ENCODE measurements around the gene GTSF1L. TPM values are rescaled to one million over a fixed set of nuclear protein-coding genes. Genes with fewer than 3 reads are reported as not detected.

Gene GTSF1L
- polyA plus RNA-seq, 2 of the 4 experiments (the other 2 are of a cell fraction), result not detected

GRCh38 chr20:43739148-43739749 is 12.4 kb upstream of the GTSF1L start:
- Histone ChIP-seq H3K9me3 (no peaks in the 10 kb centered on the region), H3K4me1 (no peaks in the 10 kb centered on the region), H3K4me2 (no peak overlapping the region), H3K4me3 (no peak overlapping the region), H3K27ac (no peak overlapping the region)
- CTCF ChIA-PET, result interaction anchor here (0.6 to 1.8 kb wide), 3 partner anchors 11 to 341 kb away, joined by 3 to 9 read pairs (median 5); no protein-coding TSS in a partner anchor
- FAIRE-seq, result no peak
- POLR2A ChIA-PET, result no interaction called here
- DNase-seq (ENCODE audit: low read depth in 1 of 2, low spot score in 1 of 2), result no peak
- no peak; a peak in 1 of 6 replicates for ATAC-seq
- no peak for TF ChIP-seq MAZ (IDR thresholded peaks at IDR 0.05; ENCODE audit: borderline replicate concordance, low read depth, low read length)
- TF ChIP-seq EP300 (IDR thresholded peaks at IDR 0.05), result no peak
- no peak for TF ChIP-seq JUN (IDR thresholded peaks at IDR 0.05)
- TF ChIP-seq, protein P1, sequence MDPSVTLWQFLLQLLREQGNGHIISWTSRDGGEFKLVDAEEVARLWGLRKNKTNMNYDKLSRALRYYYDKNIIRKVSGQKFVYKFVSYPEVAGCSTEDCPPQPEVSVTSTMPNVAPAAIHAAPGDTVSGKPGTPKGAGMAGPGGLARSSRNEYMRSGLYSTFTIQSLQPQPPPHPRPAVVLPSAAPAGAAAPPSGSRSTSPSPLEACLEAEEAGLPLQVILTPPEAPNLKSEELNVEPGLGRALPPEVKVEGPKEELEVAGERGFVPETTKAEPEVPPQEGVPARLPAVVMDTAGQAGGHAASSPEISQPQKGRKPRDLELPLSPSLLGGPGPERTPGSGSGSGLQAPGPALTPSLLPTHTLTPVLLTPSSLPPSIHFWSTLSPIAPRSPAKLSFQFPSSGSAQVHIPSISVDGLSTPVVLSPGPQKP (IDR thresholded peaks at IDR 0.05; ENCODE audit: low read depth, low read length), result no peak
- TF ChIP-seq HEYL (CRISPR knock-in tag; IDR thresholded peaks at IDR 0.05), result no peak
- TF ChIP-seq CHD4 (IDR thresholded peaks at IDR 0.05; ENCODE audit: borderline replicate concordance), result no peak
- no peak for TF ChIP-seq ATOH8 (CRISPR knock-in tag; IDR thresholded peaks at IDR 0.05; ENCODE audit: low read depth)
- TF ChIP-seq KDM1A (IDR thresholded peaks at IDR 0.05; ENCODE audit: low read depth), result no peak
- 78% methylated on average over 9 of the region's 9 CpGs for WGBS (ENCODE audit: missing lambda C conversion rate)

DNA sequence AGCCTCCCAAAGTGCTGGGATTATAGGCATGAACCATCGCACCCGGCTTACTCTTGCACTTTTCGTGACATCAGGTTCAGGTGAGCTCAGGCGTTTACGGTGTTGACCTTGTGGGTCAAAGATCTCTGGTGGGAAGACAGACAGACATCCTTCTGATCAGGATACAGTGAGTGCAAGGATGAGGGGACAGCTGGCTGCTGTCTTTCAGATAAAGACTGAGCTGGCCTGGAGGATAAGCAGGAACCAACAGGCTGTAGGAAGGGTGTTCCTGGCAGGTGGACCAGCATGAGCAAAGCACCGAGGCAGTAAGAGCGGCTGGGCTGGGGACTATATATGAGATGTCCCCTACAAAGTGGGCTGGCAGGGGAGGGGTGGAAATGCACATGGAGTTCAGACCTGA is 11.1 kb upstream of the GTSF1L start:
- no peak for TF ChIP-seq ATOH8 (CRISPR knock-in tag; IDR thresholded peaks at IDR 0.05; ENCODE audit: low read depth)
- no peak for TF ChIP-seq NR3C1 (IDR thresholded peaks at IDR 0.05)
- no peak for TF ChIP-seq KDM1A (IDR thresholded peaks at IDR 0.05; ENCODE audit: low read depth)
- no peak for TF ChIP-seq MAFK (IDR thresholded peaks at IDR 0.05; ENCODE audit: partially characterized antibody)
- Histone ChIP-seq H3K4me1 (no peaks in the 10 kb centered on the region), H3K4me3 (no peak overlapping the region), H3K9me3 (no peaks in the 10 kb centered on the region), H3K27ac (no peak overlapping the region), H3K4me2 (no peak overlapping the region)
- ChIA-PET POLR2A (no interaction called here), CTCF (interaction anchor here (1.4 to 6.1 kb wide), 2 partner anchors 12 to 379 kb away, joined by 5 to 39 read pairs; no protein-coding TSS in a partner anchor)
- ATAC-seq (no peak), FAIRE-seq (no peak), DNase-seq (ENCODE audit: low read depth in 1 of 2, low spot score in 1 of 2) (no peak)
- WGBS (ENCODE audit: missing lambda C conversion rate), result 83% methylated on average over 7 of the region's 7 CpGs

DNA sequence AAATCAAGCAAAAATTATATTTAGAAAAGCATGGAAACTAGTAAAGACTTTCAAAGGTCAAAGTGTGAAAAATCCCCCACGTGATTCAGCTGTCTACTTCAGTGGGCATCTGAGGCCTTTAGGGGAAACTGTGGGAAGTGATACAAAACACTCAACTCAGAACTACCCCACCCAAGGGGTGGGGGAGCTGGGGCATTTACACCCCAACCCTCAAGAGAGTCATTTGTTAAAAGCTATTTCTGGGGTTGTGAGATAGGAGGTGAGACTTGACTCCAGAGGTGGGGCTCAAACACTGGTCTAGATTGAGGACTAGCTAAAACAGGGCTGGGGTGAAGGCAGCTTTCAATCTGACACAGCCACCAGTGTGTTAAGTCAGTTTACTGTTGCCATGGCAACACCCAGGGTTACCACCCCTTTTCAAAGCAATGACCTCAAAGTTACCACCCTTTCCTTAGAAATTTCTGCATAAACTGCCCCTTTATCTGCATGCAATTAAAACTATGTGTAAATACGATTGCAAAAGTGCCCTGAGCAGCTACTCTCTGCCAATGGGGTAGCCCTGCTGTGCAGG is 9.9 kb upstream of the GTSF1L start:
- Histone ChIP-seq H3K4me1 (no peaks in the 10 kb centered on the region), H3K9me3 (no peaks in the 10 kb centered on the region), H3K4me2 (no peak overlapping the region), H3K27ac (no peak overlapping the region), H3K4me3 (no peak overlapping the region)
- no peak for TF ChIP-seq ZFP36 (IDR thresholded peaks at IDR 0.05; ENCODE audit: borderline replicate concordance, partially characterized antibody)
- TF ChIP-seq CTCF (IDR thresholded peaks at IDR 0.05), result no peak
- TF ChIP-seq, protein P2, sequence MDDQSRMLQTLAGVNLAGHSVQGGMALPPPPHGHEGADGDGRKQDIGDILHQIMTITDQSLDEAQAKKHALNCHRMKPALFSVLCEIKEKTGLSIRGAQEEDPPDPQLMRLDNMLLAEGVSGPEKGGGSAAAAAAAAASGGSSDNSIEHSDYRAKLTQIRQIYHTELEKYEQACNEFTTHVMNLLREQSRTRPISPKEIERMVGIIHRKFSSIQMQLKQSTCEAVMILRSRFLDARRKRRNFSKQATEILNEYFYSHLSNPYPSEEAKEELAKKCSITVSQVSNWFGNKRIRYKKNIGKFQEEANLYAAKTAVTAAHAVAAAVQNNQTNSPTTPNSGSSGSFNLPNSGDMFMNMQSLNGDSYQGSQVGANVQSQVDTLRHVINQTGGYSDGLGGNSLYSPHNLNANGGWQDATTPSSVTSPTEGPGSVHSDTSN (IDR thresholded peaks at IDR 0.05), result no peak
- TF ChIP-seq RARB (CRISPR knock-in tag; IDR thresholded peaks at IDR 0.05), result no peak
- no peak for TF ChIP-seq BHLHE40 (IDR thresholded peaks at IDR 0.05; ENCODE audit: low read depth, low read length)
- no peak for TF ChIP-seq HOXB13 (CRISPR knock-in tag; IDR thresholded peaks at IDR 0.05; ENCODE audit: low read depth)
- TF ChIP-seq NR3C1 (IDR thresholded peaks at IDR 0.05), result no peak
- TF ChIP-seq ZC3H11A (IDR thresholded peaks at IDR 0.05), result no peak
- no peak for TF ChIP-seq RFX5 (IDR thresholded peaks at IDR 0.05)
- 15% methylated on average over 2 of the region's 2 CpGs for WGBS (ENCODE audit: missing lambda C conversion rate)
- CTCF ChIA-PET, result interaction anchor here (0.5 to 6.1 kb wide), 7 partner anchors 9 to 380 kb away, joined by 3 to 39 read pairs (median 3); partner anchors contain the start of gene GTSF1L
- POLR2A ChIA-PET, result no interaction called here
- FAIRE-seq (no peak), ATAC-seq (no peak), DNase-seq (ENCODE audit: low read depth in 1 of 2, low spot score in 1 of 2) (no peak)

Measured in A549 (cell line).